Rectal smooth muscle tissue (tissue), 1 donor: ENCODE measurements around the gene TBX1.

Experiments
- H3K27ac ChIP-seq: one replicate; pipeline ENCODE4 v1.7.0; 2013; ENCODE audit warnings: low read depth, low read length, inconsistent platforms
- H3K27me3 ChIP-seq: one replicate; pipeline ENCODE4 v1.7.0; 2013; ENCODE audit warnings: low read length; ENCODE audit not compliant: control insufficient read depth, insufficient read depth
- H3K36me3 ChIP-seq: one replicate; pipeline ENCODE4 v1.7.0; 2013; ENCODE audit warnings: low read length; ENCODE audit not compliant: control insufficient read depth, insufficient read depth
- H3K4me1 ChIP-seq: one replicate; pipeline ENCODE4 v1.7.0; 2013; ENCODE audit warnings: low read length; ENCODE audit not compliant: control insufficient read depth, insufficient read depth
- H3K4me3 ChIP-seq: one replicate; pipeline ENCODE4 v1.7.0; 2013; ENCODE audit warnings: low read length
- H3K9ac ChIP-seq: one replicate; pipeline ENCODE4 v1.7.0; 2013; ENCODE audit warnings: low read length

Gene TBX1

GRCh38 chr22:19744350-19745006, 16.1 kb upstream of the TBX1 start:
- Histone ChIP-seq H3K27me3 (no peaks in the 10 kb centered on the region), H3K9ac (no peak overlapping the region), H3K27ac (no peak overlapping the region), H3K4me1 (no peaks in the 10 kb centered on the region), H3K36me3 (no peaks in the 10 kb centered on the region), H3K4me3 (no peak overlapping the region)

GRCh38 chr22:19745155-19746101, 15.2 kb upstream of the TBX1 start:
- H3K4me1 ChIP-seq, result no peaks in the 10 kb centered on the region
- H3K27ac ChIP-seq, result no peak overlapping the region
- peaks cover 6% of the 10 kb centered on the region for H3K27me3 ChIP-seq
- no peak overlapping the region for H3K9ac ChIP-seq
- no peak overlapping the region for H3K4me3 ChIP-seq
- H3K36me3 ChIP-seq, result no peaks in the 10 kb centered on the region

GRCh38 chr22:19746726-19747125, 13.9 kb upstream of the TBX1 start:
- no peaks in the 10 kb centered on the region for H3K36me3 ChIP-seq
- no peak overlapping the region for H3K9ac ChIP-seq
- H3K27ac ChIP-seq, result no peak overlapping the region
- H3K4me3 ChIP-seq, result no peak overlapping the region
- H3K4me1 ChIP-seq, result no peaks in the 10 kb centered on the region
- H3K27me3 ChIP-seq, result peaks cover 8% of the 10 kb centered on the region

- H3K27ac ChIP-seq, result no peak overlapping the region
- H3K4me1 ChIP-seq, result no peaks in the 10 kb centered on the region
- no peaks in the 10 kb centered on the region for H3K36me3 ChIP-seq
- peaks cover 8% of the 10 kb centered on the region for H3K27me3 ChIP-seq
- no peak overlapping the region for H3K4me3 ChIP-seq
- H3K9ac ChIP-seq, result no peak overlapping the region
These were observed 13.0 kb upstream of the TBX1 start for GRCh38 chr22:19747551-19747950.

GRCh38 chr22:19748139-19748538, 12.4 kb upstream of the TBX1 start:
- Histone ChIP-seq H3K4me1 (no peaks in the 10 kb centered on the region), H3K9ac (no peak overlapping the region), H3K27me3 (peaks cover 8% of the 10 kb centered on the region), H3K36me3 (no peaks in the 10 kb centered on the region), H3K4me3 (no peak overlapping the region), H3K27ac (no peak overlapping the region)

GRCh38 chr22:19748991-19749664, 11.4 kb upstream of the TBX1 start:
- no peak overlapping the region for H3K9ac ChIP-seq
- H3K4me1 ChIP-seq, result no peaks in the 10 kb centered on the region
- H3K36me3 ChIP-seq, result no peaks in the 10 kb centered on the region
- no peak overlapping the region for H3K4me3 ChIP-seq
- no peak overlapping the region for H3K27ac ChIP-seq
- peaks cover 11% of the 10 kb centered on the region for H3K27me3 ChIP-seq

GRCh38 chr22:19749876-19750275, 10.7 kb upstream of the TBX1 start:
- Histone ChIP-seq H3K36me3 (no peaks in the 10 kb centered on the region), H3K4me1 (no peaks in the 10 kb centered on the region), H3K27me3 (peaks cover 18% of the 10 kb centered on the region), H3K4me3 (no peak overlapping the region), H3K9ac (no peak overlapping the region), H3K27ac (no peak overlapping the region)

- no peak overlapping the region for H3K27ac ChIP-seq
- peaks cover 21% of the 10 kb centered on the region for H3K27me3 ChIP-seq
- no peaks in the 10 kb centered on the region for H3K36me3 ChIP-seq
- no peak overlapping the region for H3K4me3 ChIP-seq
- H3K4me1 ChIP-seq, result no peaks in the 10 kb centered on the region
- H3K9ac ChIP-seq, result no peak overlapping the region
These were observed 9.8 kb upstream of the TBX1 start for GRCh38 chr22:19750507-19751490.

- Histone ChIP-seq H3K36me3 (no peaks in the 10 kb centered on the region), H3K9ac (no peak overlapping the region), H3K27ac (no peak overlapping the region), H3K27me3 (peaks cover 29% of the 10 kb centered on the region), H3K4me3 (no peak overlapping the region), H3K4me1 (no peaks in the 10 kb centered on the region)
These were observed 8.9 kb upstream of the TBX1 start for GRCh38 chr22:19751497-19752245.

- Histone ChIP-seq H3K27me3 (peaks cover 41% of the 10 kb centered on the region), H3K36me3 (no peaks in the 10 kb centered on the region), H3K4me1 (no peaks in the 10 kb centered on the region), H3K9ac (no peak overlapping the region), H3K4me3 (no peak overlapping the region), H3K27ac (no peak overlapping the region)
These were observed 7.3 kb upstream of the TBX1 start for GRCh38 chr22:19753090-19753842.
